CD4-positive, alpha-beta T cell treated with Interleukin-17A for 4 hours (primary cell): ENCODE data around the gene KCNAB1.

Experiments used
- DNase-seq: peaks from one replicate; pipeline ENCODE4 v3.0.0-alpha.2; 2020; ENCODE audit warnings: mixed read lengths

The KCNAB1 gene

GRCh38 chr3:156582532-156583183 lies 462.3 kb downstream of the KCNAB1 start:
- DNase-seq, result no peak

- no peak for DNase-seq
These were observed 463.1 kb downstream of the KCNAB1 start for GRCh38 chr3:156583469-156583868.

- DNase-seq, result no peak
These were observed 466.8 kb downstream of the KCNAB1 start for GRCh38 chr3:156586905-156587759.

GRCh38 chr3:156587760-156588069 lies 467.3 kb downstream of the KCNAB1 start:
- no peak for DNase-seq
